NCI-H82 treated with DMSO at 0.1 percent for 48 hours (cell line): Measurements from ENCODE around the gene ATP10A.
"Not testable (repeated sequence)": the region's sequence is repeated elsewhere in the genome, so short reads cannot be mapped to it uniquely, and the experiment has no call there.

Experiments used
- DNase-seq: peaks from one replicate; lab custom pipeline; 2025; ENCODE audit not compliant: unreplicated experiment; lab: John Stamatoyannopoulos, UW

Gene ATP10A

DNA sequence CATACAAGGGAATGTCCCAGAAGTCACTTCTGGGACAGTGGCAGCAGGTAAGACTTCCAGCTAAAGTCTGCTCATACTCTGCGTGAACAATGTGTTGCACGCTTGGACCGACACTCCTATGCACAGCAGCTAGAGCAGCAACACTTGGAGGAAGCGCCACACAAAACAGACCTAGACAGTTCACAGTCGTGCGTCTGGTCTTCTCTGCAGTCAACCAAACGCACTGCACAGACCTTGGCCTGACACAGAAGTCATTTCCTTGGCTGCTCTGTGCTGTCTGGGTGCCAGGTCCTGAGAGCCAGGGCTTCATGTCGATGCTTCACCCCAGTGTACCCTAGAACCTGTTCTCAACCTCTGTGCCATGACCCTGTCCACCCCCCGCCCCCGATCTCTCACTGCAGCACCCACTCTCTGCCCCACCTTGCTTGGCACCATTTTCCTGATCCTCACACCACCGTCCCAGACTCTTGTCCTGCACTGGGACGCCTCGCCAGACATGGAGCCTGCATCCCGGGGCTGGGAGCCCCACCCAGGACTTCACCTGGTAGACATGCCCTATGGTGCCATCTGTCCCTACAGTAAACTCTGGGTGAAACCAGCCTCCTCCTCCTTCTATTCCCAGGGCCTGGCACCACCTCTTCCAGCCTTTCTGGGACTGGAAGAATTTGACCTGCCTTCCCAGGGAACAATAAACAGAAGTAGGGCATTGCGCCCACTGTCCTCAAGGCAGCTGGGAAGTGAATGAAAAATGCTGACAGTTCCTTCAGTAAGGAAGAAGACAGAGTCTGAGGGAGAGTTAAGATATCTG, 3.1 kb downstream of the ATP10A start:
- DNase-seq = no peak

DNA sequence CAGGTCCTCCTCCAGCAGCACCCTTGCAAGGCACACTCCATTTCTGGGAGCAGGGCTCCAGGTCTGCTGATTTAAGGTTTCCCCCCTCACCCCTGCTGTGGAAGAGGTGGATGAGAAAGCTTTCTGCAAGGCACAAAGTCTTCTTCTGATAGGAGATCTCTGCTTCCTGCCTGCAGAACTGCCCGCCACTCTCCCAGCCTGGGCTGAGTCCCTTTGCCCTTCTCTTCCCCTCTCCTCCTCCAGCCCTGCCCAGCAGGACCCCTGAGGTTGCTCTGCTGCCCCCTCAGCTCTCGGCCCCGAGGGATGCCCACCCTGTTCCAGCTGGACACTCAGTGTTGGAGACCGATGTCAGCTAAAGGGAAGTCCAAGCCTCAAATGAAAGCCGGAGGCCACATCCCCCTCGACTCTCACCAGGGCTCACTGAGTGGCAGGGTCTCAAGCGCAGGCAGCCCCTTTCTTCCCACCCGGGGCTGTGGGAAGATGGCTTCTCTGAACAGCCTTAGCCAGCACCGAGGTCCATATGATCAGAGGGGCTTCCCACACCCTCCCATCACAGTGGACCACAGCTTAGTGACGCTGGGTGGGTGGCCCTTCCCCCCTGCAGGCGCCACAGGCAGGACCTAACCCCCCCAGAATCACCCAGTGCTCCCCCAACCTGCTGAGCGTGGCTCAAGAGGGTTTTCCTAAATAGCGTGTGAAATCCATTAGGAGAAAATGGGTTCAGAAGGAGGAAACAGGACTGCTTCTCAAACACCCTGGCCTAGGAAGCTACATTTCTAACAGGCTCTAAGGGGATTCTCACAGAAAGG, 4.0 kb downstream of the ATP10A start:
- DNase-seq = no peak

DNA sequence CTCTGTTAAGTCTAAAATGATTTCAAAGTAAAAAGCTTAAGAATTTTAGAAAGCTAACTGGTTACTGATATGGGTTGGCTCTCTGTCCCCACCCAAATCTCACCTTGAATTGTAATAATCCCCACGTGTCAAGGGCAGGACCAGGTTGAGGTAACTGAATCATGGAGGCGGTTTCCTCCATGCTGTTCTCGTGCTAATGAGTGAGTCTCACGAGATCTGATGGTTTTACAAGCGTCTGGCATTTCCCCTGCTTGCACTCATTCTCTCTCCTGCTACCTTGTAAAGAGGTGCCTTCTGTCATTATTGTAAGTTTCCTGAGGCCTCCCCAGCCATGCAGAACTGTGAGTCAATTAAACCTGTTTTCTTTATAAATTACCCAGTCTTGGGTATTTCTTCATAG, 7.1 kb downstream of the ATP10A start:
- DNase-seq = not testable (repeated sequence)

DNA sequence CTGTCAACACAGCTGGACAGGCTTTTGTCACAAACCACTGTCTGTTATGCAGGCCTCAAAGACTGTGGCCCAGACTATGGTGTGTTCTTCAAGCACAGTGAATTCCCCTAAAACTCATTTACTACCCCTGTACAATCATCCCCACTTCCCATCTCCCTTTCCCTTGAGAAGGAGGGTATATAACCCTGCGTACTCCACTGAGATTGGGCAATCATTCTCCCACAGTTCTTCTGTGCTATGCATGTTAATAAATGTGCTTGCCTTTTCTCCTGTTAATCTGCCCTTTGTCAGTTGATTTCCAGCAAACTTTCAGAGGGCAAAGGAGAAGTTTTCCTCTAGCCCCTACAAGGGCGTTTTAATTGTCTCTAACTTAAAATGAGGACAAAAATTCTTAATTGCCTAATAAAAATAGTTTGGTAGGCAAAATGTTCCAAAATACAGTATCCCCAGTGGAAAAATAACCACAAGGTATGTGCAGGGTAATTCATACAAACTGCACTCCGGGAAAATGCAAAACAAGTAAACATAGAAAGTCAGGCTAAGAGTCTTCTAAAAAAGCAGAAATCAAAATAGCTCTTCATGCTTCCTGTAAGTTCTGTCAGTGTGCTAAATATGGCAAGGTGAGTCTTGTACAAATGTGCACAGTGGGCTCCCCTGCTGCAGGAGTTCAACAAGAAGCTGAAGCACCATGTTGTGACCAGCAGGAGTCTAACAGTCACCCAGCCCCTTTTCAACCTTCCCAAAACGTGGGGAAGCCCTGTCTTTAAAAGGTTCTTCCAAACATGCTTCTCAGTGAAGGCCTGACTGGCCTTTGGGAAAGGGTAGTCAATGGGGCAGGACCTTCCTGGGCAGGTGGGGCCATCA, 10.2 kb downstream of the ATP10A start:
- no peak for DNase-seq

DNA sequence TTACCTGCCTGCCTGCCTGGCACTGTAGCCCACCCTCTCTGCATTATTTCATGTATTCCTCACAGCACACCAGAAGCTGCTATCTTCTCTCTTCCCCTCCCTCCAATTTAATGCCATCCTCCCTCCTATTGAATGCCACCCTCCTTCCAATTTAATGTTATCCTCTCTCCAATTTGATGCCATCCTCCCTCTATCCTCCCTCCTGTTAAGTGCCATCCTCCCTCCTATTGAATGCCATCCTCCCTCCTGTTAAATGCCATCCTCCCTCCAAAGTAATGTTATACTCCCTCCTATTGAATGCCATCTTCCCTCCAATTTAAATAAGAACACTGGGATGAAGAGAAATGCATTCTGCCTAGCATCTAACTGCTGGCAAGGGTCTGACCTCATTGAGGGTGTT, 11.1 kb downstream of the ATP10A start:
- no peak for DNase-seq

DNA sequence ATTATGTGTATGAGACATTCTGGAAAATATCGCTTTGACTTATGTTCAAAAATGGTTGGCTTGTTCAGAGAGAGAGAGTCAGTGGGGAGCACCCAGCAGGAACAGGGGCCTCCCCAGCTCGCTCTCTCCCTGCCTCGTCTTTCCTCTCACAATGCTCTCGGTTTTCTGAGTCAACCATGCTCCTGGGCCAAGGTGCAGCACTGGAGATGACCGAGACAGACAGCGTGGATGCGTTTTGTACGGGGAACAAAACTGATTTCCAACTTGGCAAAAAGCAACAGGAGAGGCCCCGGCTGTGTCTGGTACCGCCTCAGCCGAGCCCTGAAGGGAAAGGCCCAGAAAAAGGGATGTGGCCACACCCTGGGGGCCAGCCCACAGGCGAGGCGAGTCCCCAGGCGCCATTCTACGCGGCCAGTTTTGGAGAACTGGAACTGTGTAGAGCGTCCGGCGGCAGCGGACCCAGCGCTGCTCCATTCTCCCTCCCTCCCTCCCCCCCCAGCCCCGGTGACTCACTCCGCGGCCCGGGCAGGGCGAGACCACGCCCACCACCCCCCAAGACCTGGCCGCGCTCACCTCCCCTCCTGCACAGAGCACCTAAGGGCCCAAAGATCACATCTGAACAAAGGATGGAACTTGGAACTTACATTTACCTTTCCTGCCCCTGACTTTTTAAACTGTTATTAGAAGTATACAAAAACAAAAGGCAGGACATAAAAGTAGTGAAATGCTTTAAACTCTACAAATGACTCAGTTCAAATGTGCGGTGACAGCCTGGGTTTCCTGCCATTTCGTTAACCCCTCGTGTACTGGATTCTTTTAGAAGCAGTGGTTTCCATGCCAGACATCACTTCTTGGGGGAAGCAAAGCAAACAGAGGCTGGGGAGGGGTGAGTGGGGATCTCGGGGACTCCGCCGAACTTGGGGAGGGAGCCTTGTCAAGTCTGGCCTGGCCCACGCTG, 12.7 kb downstream of the ATP10A start:
- DNase-seq = no peak

DNA sequence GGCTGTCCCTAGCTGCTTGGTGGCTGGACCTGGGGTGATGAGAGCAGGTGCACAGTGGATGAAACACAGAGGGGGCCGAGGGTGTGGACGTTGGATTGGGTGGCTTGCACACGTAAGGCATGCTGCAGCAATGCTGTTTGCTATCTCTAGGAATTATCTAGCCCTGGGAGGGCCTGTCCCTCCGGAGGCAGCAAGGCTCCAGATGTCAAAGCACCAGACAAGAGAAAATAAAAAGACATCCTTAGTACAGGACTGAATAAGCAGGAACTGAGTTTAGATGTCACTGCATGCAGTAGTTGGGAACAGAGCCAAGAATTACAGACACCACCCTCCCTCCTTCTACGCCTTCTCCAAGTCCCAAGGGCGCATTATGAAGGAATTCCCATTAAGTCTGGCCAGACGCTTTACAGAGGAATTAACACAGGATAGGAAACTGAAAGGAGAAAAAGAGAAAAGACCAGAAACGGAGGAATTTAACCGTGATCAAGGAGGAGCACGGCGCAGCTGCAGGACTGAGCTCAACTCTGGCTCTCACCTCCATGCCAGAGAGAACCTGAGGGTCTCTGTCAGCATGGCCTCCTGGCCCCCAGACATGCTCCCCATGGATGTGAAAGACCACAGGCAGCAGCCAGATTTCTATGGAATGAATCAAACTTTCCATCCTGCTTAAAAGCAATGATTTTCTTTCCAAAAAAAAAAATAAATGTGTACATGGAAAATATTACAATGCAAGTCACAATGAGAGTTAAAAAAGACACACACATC, 13.8 kb downstream of the ATP10A start:
- no peak for DNase-seq

DNA sequence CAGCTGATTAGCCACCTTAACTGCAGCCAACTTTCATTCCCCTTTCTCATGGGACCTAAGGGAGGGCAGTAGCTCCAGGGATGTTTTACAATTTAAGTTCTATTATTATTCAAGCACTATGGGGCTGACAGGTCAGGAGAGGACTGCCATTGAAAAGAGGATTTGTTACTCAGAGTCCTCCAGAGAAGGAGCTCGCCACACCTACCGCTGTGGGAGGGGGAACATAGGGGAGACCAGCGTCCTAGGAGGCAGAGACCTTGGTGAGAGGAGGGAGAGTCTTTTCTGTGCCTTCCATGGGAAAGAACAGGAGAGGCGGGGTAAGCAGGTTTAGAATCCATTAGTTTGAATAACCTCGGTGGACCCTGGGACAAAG, 14.4 kb downstream of the ATP10A start:
- DNase-seq = no peak

DNA sequence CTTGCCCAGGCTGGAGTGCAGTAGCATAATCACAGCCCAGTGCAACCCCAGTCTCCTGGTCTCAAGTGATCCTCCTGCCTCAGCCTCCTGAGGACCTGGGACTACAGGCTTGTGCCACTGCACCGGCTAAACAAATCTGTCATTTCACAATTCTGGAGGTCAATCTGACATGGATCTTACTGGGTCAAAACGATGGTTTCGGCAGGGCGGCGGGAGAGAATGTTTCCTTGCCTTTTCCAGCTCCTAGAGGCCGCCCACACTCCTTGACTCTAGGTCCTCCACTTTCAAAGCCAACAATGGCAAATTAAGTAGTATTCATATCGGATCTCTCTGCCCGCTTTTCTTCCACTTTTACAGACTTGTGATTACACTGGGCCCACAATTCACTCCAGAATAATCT, 14.8 kb downstream of the ATP10A start:
- no peak for DNase-seq

DNA sequence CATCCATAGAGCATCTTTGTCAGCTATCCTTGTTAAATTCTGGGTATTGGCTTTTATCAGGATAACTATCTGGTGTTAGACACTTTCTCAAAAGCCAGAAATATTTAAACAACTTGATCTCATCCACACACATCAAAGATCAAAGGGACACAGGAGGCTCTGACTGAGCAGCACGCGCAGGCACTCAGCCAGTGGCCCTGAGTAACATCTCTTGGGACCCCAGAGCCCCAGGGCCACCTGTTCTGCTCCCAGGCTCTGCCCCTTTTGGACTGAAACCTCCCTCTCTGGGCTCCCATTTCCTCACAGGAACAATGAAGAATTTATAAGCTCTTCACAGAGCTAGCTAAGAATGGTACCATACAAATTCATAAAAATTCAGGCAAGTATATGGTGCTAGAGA, 16.1 kb downstream of the ATP10A start:
- no peak for DNase-seq

DNA sequence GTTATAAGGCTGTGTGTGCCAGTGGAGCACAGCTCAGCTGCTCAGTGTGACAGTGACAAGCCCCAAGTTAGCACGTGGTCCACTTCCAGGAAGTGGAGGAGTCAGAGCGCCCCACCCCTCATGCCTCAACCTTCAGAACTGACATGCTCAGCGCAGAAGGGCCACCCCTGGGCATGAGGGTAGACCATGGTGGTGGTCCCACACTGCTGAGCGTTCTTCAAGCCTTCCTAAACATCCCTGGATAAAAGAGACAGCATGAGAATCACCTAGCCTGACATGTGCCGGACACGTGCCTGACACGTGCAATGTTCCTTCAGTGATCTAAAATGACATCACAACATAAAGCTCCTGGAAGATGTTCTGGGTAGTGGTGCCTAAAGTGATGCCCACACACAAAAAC, 16.8 kb downstream of the ATP10A start:
- DNase-seq = no peak

DNA sequence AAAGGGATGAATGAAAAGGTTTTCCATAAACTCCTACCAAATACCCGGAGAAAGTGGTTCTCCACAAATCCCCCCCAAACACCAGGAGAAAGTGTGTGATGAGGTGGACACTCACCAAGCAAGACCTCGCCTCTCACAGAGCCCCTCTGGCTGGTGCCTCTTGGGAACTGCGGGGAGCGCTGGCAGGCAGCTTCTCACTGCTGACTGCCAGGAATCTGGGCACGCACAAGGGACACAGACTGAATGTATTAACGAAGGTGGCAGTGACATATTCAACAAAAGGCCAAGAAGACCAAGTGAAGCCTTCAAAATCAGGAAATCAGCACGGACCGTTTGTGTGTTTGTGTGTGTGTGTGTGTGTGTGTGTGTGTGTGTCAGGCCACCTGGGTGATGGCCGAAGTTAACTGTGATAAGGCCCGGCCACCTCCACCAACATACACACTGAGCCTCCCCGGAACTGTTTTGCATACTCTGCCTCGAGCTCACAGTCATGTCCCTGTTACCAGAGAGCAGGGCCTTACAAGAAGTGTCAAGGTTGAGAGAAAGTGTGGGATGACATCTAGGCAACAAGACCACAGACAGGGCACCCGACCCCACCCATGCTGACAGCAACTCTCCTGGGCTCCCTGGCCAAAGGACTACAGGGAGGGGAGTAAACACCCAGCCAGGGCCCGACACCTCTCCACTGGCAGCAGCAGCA, 18.0 kb downstream of the ATP10A start:
- no peak for DNase-seq

DNA sequence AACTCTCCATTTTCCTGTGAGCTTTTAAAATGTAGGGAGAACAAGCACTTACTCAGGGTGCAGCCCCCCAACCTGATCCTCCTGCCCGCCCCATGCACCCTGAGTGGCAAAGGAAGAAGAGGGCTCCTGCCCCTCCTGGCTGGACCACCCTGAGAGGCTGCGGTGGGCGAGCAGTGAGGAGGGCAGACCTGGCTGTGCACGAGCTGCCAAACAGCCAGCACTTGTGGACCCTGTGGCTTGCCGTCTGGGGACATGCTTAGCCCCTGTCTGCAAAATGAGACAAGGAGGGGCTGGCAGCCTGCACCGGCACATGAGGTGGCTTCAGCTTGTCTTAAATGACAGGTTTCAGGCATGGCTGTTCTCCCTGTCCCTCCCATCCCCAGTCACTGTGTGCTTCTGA, 18.6 kb downstream of the ATP10A start:
- DNase-seq = no peak

DNA sequence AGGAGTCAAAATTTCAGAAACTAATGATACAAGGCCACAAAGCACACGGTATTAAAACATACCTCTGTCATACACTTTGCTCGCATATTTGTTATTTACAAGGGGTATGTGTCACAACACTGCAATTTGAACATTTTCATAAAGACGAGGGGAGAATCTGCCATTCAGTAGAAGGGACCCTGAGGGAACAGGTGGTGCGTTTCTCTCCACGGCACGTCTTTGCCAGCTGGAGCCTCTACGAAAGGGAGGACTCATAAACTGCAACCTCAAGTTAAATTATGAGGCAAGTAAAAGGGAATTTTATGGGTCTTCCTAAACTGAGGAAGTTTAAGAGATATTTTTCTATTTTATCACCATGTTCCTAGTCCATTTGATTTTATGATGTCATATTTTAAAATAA, 19.1 kb downstream of the ATP10A start:
- DNase-seq = no peak

DNA sequence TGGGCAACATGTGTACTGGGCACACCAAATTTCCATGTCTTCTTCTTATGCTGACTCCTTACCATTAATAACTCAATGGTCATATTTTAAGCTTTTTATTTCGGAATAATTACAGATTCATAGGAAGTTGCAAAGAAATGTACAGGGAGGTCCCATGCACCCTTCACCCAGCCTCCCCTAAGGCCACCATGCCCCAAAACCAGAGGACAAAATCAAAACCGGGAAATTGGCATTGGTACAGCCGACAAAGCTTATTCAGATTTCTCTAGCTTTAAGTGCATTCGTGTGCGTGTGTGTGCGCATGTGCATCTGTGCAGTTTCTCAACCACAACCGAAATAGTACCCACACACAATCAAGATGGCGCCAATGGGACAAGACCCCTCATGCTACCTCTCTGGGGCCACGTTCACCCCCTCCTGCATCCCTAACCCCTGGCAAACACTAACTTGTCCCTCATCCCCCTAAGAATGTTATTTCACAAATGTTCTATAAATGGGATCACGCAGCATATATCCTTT, 23.4 kb downstream of the ATP10A start:
- DNase-seq = no peak

DNA sequence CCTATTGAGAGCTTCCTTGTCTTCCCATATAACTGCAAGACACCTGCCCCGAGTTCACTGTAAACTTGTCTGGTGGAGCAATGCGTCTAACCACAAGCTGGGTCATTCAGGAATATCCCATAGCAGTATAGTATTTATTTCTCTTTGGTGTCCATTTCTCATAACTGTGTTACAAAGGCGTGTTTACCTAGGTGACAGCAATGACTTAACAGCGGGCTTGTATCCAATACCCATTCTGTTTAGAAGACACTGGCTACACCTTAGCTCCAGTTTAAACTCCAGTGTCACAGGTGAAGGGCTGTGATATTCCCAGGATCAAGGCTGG, 24.3 kb downstream of the ATP10A start:
- DNase-seq = no peak

DNA sequence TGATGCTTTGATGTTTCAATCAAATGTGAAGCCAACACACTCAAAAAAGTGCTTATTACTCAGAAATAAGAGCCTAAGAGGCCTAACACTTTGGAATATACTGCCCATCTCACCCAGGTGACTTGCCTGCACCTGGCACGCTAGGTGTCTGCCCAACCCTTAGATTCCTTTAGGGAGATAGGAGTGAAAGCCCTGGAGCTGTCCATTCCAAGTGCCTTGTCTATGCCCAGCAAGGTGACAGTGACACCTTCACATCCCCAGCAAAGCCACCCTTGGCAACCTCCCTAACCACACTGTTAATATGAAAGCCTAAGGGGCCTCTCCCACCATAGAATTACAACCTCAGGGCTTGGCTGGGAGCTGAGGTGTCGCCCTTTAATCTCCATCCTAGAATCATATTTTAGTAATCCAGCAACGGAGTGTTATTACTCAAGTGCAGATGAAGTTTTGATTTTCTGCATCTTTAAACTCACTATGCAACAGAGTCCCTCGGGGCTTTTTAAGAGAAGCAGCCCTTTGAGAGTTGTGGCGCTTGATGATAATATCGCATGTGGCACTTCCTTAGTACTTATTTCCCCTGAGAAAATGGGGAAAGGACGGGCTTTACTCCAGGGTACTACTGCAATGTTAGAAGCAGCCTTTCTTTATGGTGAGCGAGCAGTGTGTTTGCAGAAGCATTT, 24.8 kb downstream of the ATP10A start:
- DNase-seq = no peak

DNA sequence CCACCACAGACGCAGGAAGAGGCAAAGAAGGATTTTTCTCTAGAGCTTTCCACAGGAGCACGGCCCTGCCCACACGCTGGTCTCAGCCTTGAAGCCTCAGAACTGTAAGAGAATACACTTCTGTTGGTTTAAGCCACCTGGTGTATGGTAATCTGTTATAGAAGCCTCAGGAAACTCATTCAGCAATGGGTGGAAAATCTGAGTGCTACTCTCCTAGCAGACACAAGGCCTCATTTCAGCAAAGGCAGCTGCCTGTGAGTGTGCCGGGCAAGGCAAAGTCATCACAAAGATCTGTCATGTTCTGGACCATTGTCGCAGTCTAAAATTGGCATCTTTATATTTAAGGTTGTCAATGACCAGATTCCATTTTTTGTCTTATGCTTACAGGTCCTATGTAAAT, 31.0 kb downstream of the ATP10A start:
- no peak for DNase-seq
